Activated T-helper 2 cell treated with anti-CD3 and anti-CD28 coated beads, Interferon-gamma antibody, Interleukin-2, Interleukin-4, amounts not matched to agents 10 μg/mL and 5 μg/mL and 100 μg/mL, durations not matched to agents 14 hours and 24 hours and 36 hours (primary cell): ENCODE measurements around the gene FAT1. TPM values are rescaled to one million over a fixed set of nuclear protein-coding genes. Genes with fewer than 3 reads are reported as not detected.

Experiments
- DNase-seq: peaks from one replicate; pipeline ENCODE4 v3.0.0; 2021; ENCODE audit warnings: low spot score
- H3K27ac Mint-ChIP-seq: one replicate; pipeline ENCODE4 v1.8.0; 2021; ENCODE audit warnings: mixed read lengths
- H3K27me3 Mint-ChIP-seq: one replicate; pipeline ENCODE4 v1.8.0; 2021; ENCODE audit warnings: low read depth, mixed read lengths
- H3K36me3 Mint-ChIP-seq: one replicate; pipeline ENCODE4 v1.8.0; 2021; ENCODE audit warnings: low read depth, mixed read lengths
- H3K4me1 Mint-ChIP-seq: one replicate; pipeline ENCODE4 v1.8.0; 2021; ENCODE audit warnings: low read depth, mixed read lengths
- H3K4me3 Mint-ChIP-seq: one replicate; pipeline ENCODE4 v1.8.0; 2021; ENCODE audit warnings: low read depth, mild to moderate bottlenecking, moderate library complexity, mixed read lengths
- H3K9me3 Mint-ChIP-seq: one replicate; pipeline ENCODE4 v1.8.0; 2021; ENCODE audit warnings: mixed read lengths
- intact Hi-C: fragments of 100-400 bp; cut with micrococcal nuclease; formaldehyde crosslinking; loops from one replicate; pipeline ENCODE4 v1.15.1; 2023
- total RNA-seq: library from RNA; stranded (reverse); gene quantifications from 2 replicates; pipeline ENCODE4 v1.2.3, GENCODE V29; 2022

The FAT1 gene
- total RNA-seq, 1 donor from 2014 or later = 0.05 TPM

GRCh38 chr4:186712690-186713089 is 11.0 kb downstream of the FAT1 start:
- Mint-ChIP-seq H3K9me3 (peaks cover 7% of the 10 kb centered on the region), H3K4me3 (no peak overlapping the region), H3K27me3 (no peaks in the 10 kb centered on the region), H3K36me3 (no peaks in the 10 kb centered on the region), H3K27ac (no peak overlapping the region), H3K4me1 (no peaks in the 10 kb centered on the region)
- DNase-seq = no peak
- intact Hi-C loops = no loop called here

- no peak for DNase-seq
- no peaks in the 10 kb centered on the region for H3K27me3 Mint-ChIP-seq
- H3K27ac Mint-ChIP-seq = no peak overlapping the region
- H3K9me3 Mint-ChIP-seq = peaks cover 7% of the 10 kb centered on the region
- H3K4me1 Mint-ChIP-seq = no peaks in the 10 kb centered on the region
- H3K4me3 Mint-ChIP-seq = no peak overlapping the region
- intact Hi-C loops = no loop called here
- no peaks in the 10 kb centered on the region for H3K36me3 Mint-ChIP-seq
These were observed 13.0 kb downstream of the FAT1 start for GRCh38 chr4:186710521-186711119.

- H3K4me1 Mint-ChIP-seq = no peaks in the 10 kb centered on the region
- intact Hi-C loops = no loop called here
- no peak overlapping the region for H3K4me3 Mint-ChIP-seq
- no peak overlapping the region for H3K27ac Mint-ChIP-seq
- peaks cover 7% of the 10 kb centered on the region for H3K9me3 Mint-ChIP-seq
- H3K36me3 Mint-ChIP-seq = no peaks in the 10 kb centered on the region
- H3K27me3 Mint-ChIP-seq = no peaks in the 10 kb centered on the region
- no peak for DNase-seq
These were observed 14.1 kb downstream of the FAT1 start for GRCh38 chr4:186709517-186709916.

GRCh38 chr4:186708554-186708953 is 15.1 kb downstream of the FAT1 start:
- DNase-seq = no peak
- H3K27ac Mint-ChIP-seq = no peak overlapping the region
- no peaks in the 10 kb centered on the region for H3K9me3 Mint-ChIP-seq
- no peaks in the 10 kb centered on the region for H3K27me3 Mint-ChIP-seq
- H3K36me3 Mint-ChIP-seq = no peaks in the 10 kb centered on the region
- H3K4me3 Mint-ChIP-seq = no peak overlapping the region
- no peaks in the 10 kb centered on the region for H3K4me1 Mint-ChIP-seq
- intact Hi-C loops = no loop called here

- Mint-ChIP-seq H3K36me3 (no peaks in the 10 kb centered on the region), H3K9me3 (no peaks in the 10 kb centered on the region), H3K4me1 (no peaks in the 10 kb centered on the region), H3K4me3 (no peak overlapping the region), H3K27me3 (no peaks in the 10 kb centered on the region), H3K27ac (no peak overlapping the region)
- DNase-seq = no peak
- intact Hi-C loops = no loop called here
These were observed 15.7 kb downstream of the FAT1 start for GRCh38 chr4:186707996-186708395.

- no peak overlapping the region for H3K4me3 Mint-ChIP-seq
- H3K27me3 Mint-ChIP-seq = no peaks in the 10 kb centered on the region
- H3K36me3 Mint-ChIP-seq = no peaks in the 10 kb centered on the region
- intact Hi-C loops = no loop called here
- no peak overlapping the region for H3K27ac Mint-ChIP-seq
- H3K4me1 Mint-ChIP-seq = no peaks in the 10 kb centered on the region
- DNase-seq = no peak
- no peaks in the 10 kb centered on the region for H3K9me3 Mint-ChIP-seq
These were observed 16.1 kb downstream of the FAT1 start for GRCh38 chr4:186707574-186707973.

GRCh38 chr4:186704057-186704456 is 19.6 kb downstream of the FAT1 start:
- Mint-ChIP-seq H3K36me3 (no peaks in the 10 kb centered on the region), H3K4me1 (no peaks in the 10 kb centered on the region), H3K27ac (no peak overlapping the region), H3K9me3 (no peaks in the 10 kb centered on the region), H3K27me3 (no peaks in the 10 kb centered on the region), H3K4me3 (no peak overlapping the region)
- no peak for DNase-seq
- intact Hi-C loops = no loop called here

GRCh38 chr4:186703510-186703909 is 20.1 kb downstream of the FAT1 start:
- Mint-ChIP-seq H3K27ac (no peak overlapping the region), H3K4me1 (no peaks in the 10 kb centered on the region), H3K9me3 (peaks cover under 1% of the 10 kb centered on the region), H3K27me3 (no peaks in the 10 kb centered on the region), H3K4me3 (no peak overlapping the region), H3K36me3 (no peaks in the 10 kb centered on the region)
- no peak for DNase-seq
- intact Hi-C loops = no loop called here

- Mint-ChIP-seq H3K36me3 (no peaks in the 10 kb centered on the region), H3K27me3 (no peaks in the 10 kb centered on the region), H3K27ac (no peak overlapping the region), H3K4me3 (no peak overlapping the region), H3K4me1 (no peaks in the 10 kb centered on the region), H3K9me3 (peaks cover 5% of the 10 kb centered on the region)
- DNase-seq = no peak
- intact Hi-C loops = no loop called here
These were observed 20.7 kb downstream of the FAT1 start for GRCh38 chr4:186702940-186703339.

- H3K27me3 Mint-ChIP-seq = no peaks in the 10 kb centered on the region
- H3K36me3 Mint-ChIP-seq = no peaks in the 10 kb centered on the region
These were observed 21.4 kb downstream of the FAT1 start for GRCh38 chr4:186702297-186702696.

GRCh38 chr4:186701788-186702187 is 21.9 kb downstream of the FAT1 start:
- H3K27ac Mint-ChIP-seq = no peak overlapping the region

More at GRCh38 chr4:186702297-186702696, 21.4 kb downstream of the FAT1 start:
- DNase-seq = no peak
- intact Hi-C loops = no loop called here
- Mint-ChIP-seq H3K4me3 (no peak overlapping the region), H3K9me3 (peaks cover 5% of the 10 kb centered on the region), H3K27ac (no peak overlapping the region), H3K4me1 (no peaks in the 10 kb centered on the region)

GRCh38 chr4:186701273-186701672 is 22.4 kb downstream of the FAT1 start:
- intact Hi-C loops = no loop called here
- DNase-seq = no peak

More at GRCh38 chr4:186701788-186702187, 21.9 kb downstream of the FAT1 start:
- no peak for DNase-seq
- Mint-ChIP-seq H3K36me3 (no peaks in the 10 kb centered on the region), H3K27me3 (no peaks in the 10 kb centered on the region), H3K4me3 (no peak overlapping the region), H3K4me1 (no peaks in the 10 kb centered on the region), H3K9me3 (peaks cover 5% of the 10 kb centered on the region)
- intact Hi-C loops = no loop called here

GRCh38 chr4:186700746-186701145 is 22.9 kb downstream of the FAT1 start:
- no peaks in the 10 kb centered on the region for H3K4me1 Mint-ChIP-seq
- H3K27ac Mint-ChIP-seq = no peak overlapping the region
- no peak overlapping the region for H3K4me3 Mint-ChIP-seq
- DNase-seq = no peak
- H3K27me3 Mint-ChIP-seq = no peaks in the 10 kb centered on the region
- H3K36me3 Mint-ChIP-seq = no peaks in the 10 kb centered on the region
- intact Hi-C loops = no loop called here
- H3K9me3 Mint-ChIP-seq = peaks cover 11% of the 10 kb centered on the region

More at GRCh38 chr4:186701273-186701672, 22.4 kb downstream of the FAT1 start:
- Mint-ChIP-seq H3K4me3 (no peak overlapping the region), H3K36me3 (no peaks in the 10 kb centered on the region), H3K9me3 (peaks cover 6% of the 10 kb centered on the region), H3K27ac (no peak overlapping the region), H3K27me3 (no peaks in the 10 kb centered on the region), H3K4me1 (no peaks in the 10 kb centered on the region)
